HG03064 (cell line): ENCODE results near the gene APBA3.

Experiments
- ATAC-seq: cut with Tn5 transposase; IDR thresholded peaks from one replicate; pipeline ENCODE4 v1.9.1; 2021; ENCODE audit warnings: low read depth; ENCODE audit not compliant: unreplicated experiment

Gene APBA3

GRCh38 chr19:3753631-3754410 is 7.7 kb downstream of the APBA3 start:
- ATAC-seq, result no peak

- ATAC-seq, result no peak
These were observed 9.0 kb downstream of the APBA3 start for GRCh38 chr19:3752492-3752891.

GRCh38 chr19:3751236-3751635 is 10.3 kb downstream of the APBA3 start:
- ATAC-seq, result no peak

- no peak for ATAC-seq
These were observed 11.3 kb downstream of the APBA3 start for GRCh38 chr19:3750211-3750610.

- ATAC-seq, result no peak
These were observed 12.5 kb downstream of the APBA3 start for GRCh38 chr19:3748965-3749364.

- no peak for ATAC-seq
These were observed 15.0 kb downstream of the APBA3 start for GRCh38 chr19:3746371-3747056.

- ATAC-seq, result no peak
These were observed 16.0 kb downstream of the APBA3 start for GRCh38 chr19:3745363-3746045.

- no peak for ATAC-seq
These were observed 18.0 kb downstream of the APBA3 start for GRCh38 chr19:3743486-3743885.

GRCh38 chr19:3740431-3740830 is 21.1 kb downstream of the APBA3 start:
- no peak for ATAC-seq

GRCh38 chr19:3738477-3739220 is 22.8 kb downstream of the APBA3 start:
- no peak for ATAC-seq

GRCh38 chr19:3737487-3738205 is 23.8 kb downstream of the APBA3 start:
- ATAC-seq, result no peak

GRCh38 chr19:3736106-3736724 is 25.3 kb downstream of the APBA3 start:
- ATAC-seq, result no peak

GRCh38 chr19:3734310-3734600 is 27.2 kb downstream of the APBA3 start:
- ATAC-seq, result no peak

- ATAC-seq, result no peak
These were observed 27.8 kb downstream of the APBA3 start for GRCh38 chr19:3733549-3734309.

GRCh38 chr19:3732108-3732507 is 29.4 kb downstream of the APBA3 start:
- no peak for ATAC-seq

GRCh38 chr19:3730457-3730958 is 31.0 kb downstream of the APBA3 start:
- ATAC-seq, result no peak

- no peak for ATAC-seq
These were observed 35.7 kb downstream of the APBA3 start for GRCh38 chr19:3725640-3726310.

GRCh38 chr19:3725121-3725520 is 36.4 kb downstream of the APBA3 start:
- ATAC-seq, result no peak

GRCh38 chr19:3723883-3724282 is 37.6 kb downstream of the APBA3 start:
- no peak for ATAC-seq
